GM19372 (cell line): ENCODE measurements around the gene RHOBTB3.
A peak's percentile ranks its signal among the peaks of the same experiment; 100 is the strongest.
"Not testable (repeated sequence)": the region's sequence is repeated elsewhere in the genome, so short reads cannot be mapped to it uniquely, and the experiment has no call there.

Experiments used
- ATAC-seq: cut with Tn5 transposase; IDR thresholded peaks from one replicate; pipeline ENCODE4 v1.9.1; 2021; ENCODE audit warnings: mild to moderate bottlenecking, low read depth, moderate library complexity; ENCODE audit not compliant: unreplicated experiment

Gene RHOBTB3

GRCh38 chr5:95797301-95797700, 66.2 kb downstream of the RHOBTB3 start:
- ATAC-seq = no peak

GRCh38 chr5:95798048-95798447, 66.9 kb downstream of the RHOBTB3 start:
- ATAC-seq = no peak

GRCh38 chr5:95798545-95798944, 67.4 kb downstream of the RHOBTB3 start:
- ATAC-seq = no peak

GRCh38 chr5:95799191-95799835, 68.2 kb downstream of the RHOBTB3 start:
- ATAC-seq = no peak

GRCh38 chr5:95800553-95800952, 69.4 kb downstream of the RHOBTB3 start:
- no peak for ATAC-seq

- ATAC-seq = no peak
Measured at GRCh38 chr5:95801532-95801931, 70.4 kb downstream of the RHOBTB3 start.

GRCh38 chr5:95801961-95802360, 70.8 kb downstream of the RHOBTB3 start:
- ATAC-seq = no peak

- no peak for ATAC-seq
Measured at GRCh38 chr5:95803271-95804148, 72.4 kb downstream of the RHOBTB3 start.

GRCh38 chr5:95804736-95805539, 73.8 kb downstream of the RHOBTB3 start:
- ATAC-seq = no peak

- ATAC-seq = no peak
Measured at GRCh38 chr5:95806687-95807086, 75.6 kb downstream of the RHOBTB3 start.

- no peak for ATAC-seq
Measured at GRCh38 chr5:95808013-95808685, 77.0 kb downstream of the RHOBTB3 start.

GRCh38 chr5:95808686-95809413, 77.7 kb downstream of the RHOBTB3 start:
- ATAC-seq = peak; percentile 100

- no peak for ATAC-seq
Measured at GRCh38 chr5:95809414-95809960, 78.4 kb downstream of the RHOBTB3 start.

GRCh38 chr5:95810305-95811125, 79.4 kb downstream of the RHOBTB3 start:
- ATAC-seq = no peak

- not testable (repeated sequence) for ATAC-seq
Measured at GRCh38 chr5:95811126-95811423, 79.9 kb downstream of the RHOBTB3 start.

GRCh38 chr5:95811461-95812073, 80.4 kb downstream of the RHOBTB3 start:
- not testable (repeated sequence) for ATAC-seq

GRCh38 chr5:95812074-95812471, 80.9 kb downstream of the RHOBTB3 start:
- no peak for ATAC-seq

- not testable (repeated sequence) for ATAC-seq
Measured at GRCh38 chr5:95813035-95813434, 81.9 kb downstream of the RHOBTB3 start.
